Neural cell (in vitro differentiated cells): Measurements from ENCODE around the gene NRP1. TPM values are rescaled to one million over a fixed set of nuclear protein-coding genes. Genes with fewer than 3 reads are reported as not detected.
A peak's percentile ranks its signal among the peaks of the same experiment; 100 is the strongest.

Source experiments
- H2AFZ ChIP-seq: fragments of 200-600, 300-800 bp; sonication (generic), shearing (Covaris generic); 2 replicates; pipeline ENCODE4 v1.6.0; 2014; ENCODE audit warnings: low read depth, mild to moderate bottlenecking, antibody characterized with exemption, low read length, moderate library complexity
- H3F3A ChIP-seq: fragments of 200-600 bp; shearing (Covaris generic); 2 replicates; pipeline ENCODE4 v1.6.1; 2016; ENCODE audit warnings: mild to moderate bottlenecking, moderate library complexity, mixed read lengths, antibody characterized with exemption, low read length; ENCODE audit not compliant: insufficient read depth, poor library complexity, severe bottlenecking
- H3K27ac ChIP-seq: fragments of 200-600, 300-800 bp; sonication (generic), shearing (Covaris generic); 2 replicates; pipeline ENCODE4 v1.5.1; 2014; ENCODE audit warnings: mild to moderate bottlenecking, low read length, moderate library complexity
- H3K27me3 ChIP-seq: fragments of 300-800, 200-600 bp; sonication (generic), shearing (Covaris generic); 2 replicates; pipeline ENCODE4 v1.6.0; 2014; ENCODE audit warnings: mild to moderate bottlenecking, low read depth, low read length, moderate library complexity; ENCODE audit not compliant: insufficient read depth
- H3K36me3 ChIP-seq: fragments of 300-800, 200-600 bp; sonication (generic), shearing (Covaris generic); 2 replicates; pipeline ENCODE4 v1.5.1; 2014; ENCODE audit warnings: mild to moderate bottlenecking, antibody characterized with exemption, low read length, moderate library complexity; ENCODE audit not compliant: insufficient read depth
- H3K4me2 ChIP-seq: fragments of 300-800, 200-600 bp; sonication (generic), shearing (Covaris generic); 2 replicates; pipeline ENCODE4 v1.6.0; 2014; ENCODE audit warnings: mild to moderate bottlenecking, low read length
- H3K4me3 ChIP-seq: fragments of 300-800, 200-600 bp; sonication (generic), shearing (Covaris generic); 2 replicates; pipeline ENCODE4 v1.5.1; 2014; ENCODE audit warnings: mild to moderate bottlenecking, low read length, moderate library complexity
- H3K79me2 ChIP-seq: fragments of 200-600 bp; shearing (Covaris generic); replicated peaks from 2 replicates; pipeline ENCODE4 v1.6.0; 2014; ENCODE audit warnings: mild to moderate bottlenecking, low read length, moderate library complexity; ENCODE audit not compliant: insufficient read depth
- H3K9ac ChIP-seq: fragments of 300-800, 200-600 bp; sonication (generic), shearing (Covaris generic); 2 replicates; pipeline ENCODE4 v1.6.1; 2016; ENCODE audit warnings: mild to moderate bottlenecking, low read length, mixed read lengths
- H3K9me2 ChIP-seq: fragments of 200-600 bp; shearing (Covaris generic); 2 replicates; pipeline ENCODE4 v1.6.1; 2016; ENCODE audit warnings: mild to moderate bottlenecking, low read length, mixed read lengths; ENCODE audit not compliant: insufficient read depth
- H3K9me3 ChIP-seq: fragments of 200-600, 300-800 bp; sonication (generic), shearing (Covaris generic); 2 replicates; pipeline ENCODE4 v1.6.1; 2016; ENCODE audit warnings: mild to moderate bottlenecking, mixed run types, low read length, moderate library complexity, mixed read lengths
- H4K20me1 ChIP-seq: fragments of 200-600 bp; shearing (Covaris generic); 2 replicates; pipeline ENCODE4 v1.6.1; 2016; ENCODE audit warnings: mild to moderate bottlenecking, mixed run types; ENCODE audit not compliant: insufficient read depth
- CTCF ChIP-seq: fragments of 450-650 bp; IDR thresholded peaks from 2 replicates; pipeline ENCODE4 v1.5.1; 2014; ENCODE audit warnings: antibody characterized with exemption, mild to moderate bottlenecking, moderate library complexity; ENCODE audit not compliant: poor library complexity, severe bottlenecking
- EP300 ChIP-seq: fragments of 450-650 bp; conservative IDR thresholded peaks from 2 replicates; pipeline ENCODE4 v1.6.1; 2014; ENCODE audit warnings: antibody characterized with exemption, mild to moderate bottlenecking, moderate library complexity; ENCODE audit not compliant: poor library complexity, severe bottlenecking
- EZH2 ChIP-seq: fragments of 200-600, 300-800 bp; shearing (Covaris generic), sonication (generic); IDR thresholded peaks from 2 replicates; pipeline ENCODE4 v1.6.1; 2014; ENCODE audit warnings: antibody characterized with exemption, low read length, borderline replicate concordance, mild to moderate bottlenecking; ENCODE audit not compliant: insufficient read depth, poor library complexity, severe bottlenecking
- MXI1 ChIP-seq: fragments of 450-650 bp; conservative IDR thresholded peaks from 2 replicates; pipeline ENCODE4 v1.6.1; 2014; ENCODE audit warnings: antibody characterized with exemption, mild to moderate bottlenecking; ENCODE audit not compliant: poor library complexity, severe bottlenecking
- POLR2AphosphoS5 ChIP-seq: IDR thresholded peaks from 2 replicates; pipeline ENCODE4 v1.6.1; 2012
- RAD21 ChIP-seq: fragments of 450-650 bp; conservative IDR thresholded peaks from 2 replicates; pipeline ENCODE4 v1.6.1; 2014; ENCODE audit warnings: antibody characterized with exemption, mild to moderate bottlenecking, moderate library complexity
- REST ChIP-seq: IDR thresholded peaks from 2 replicates; pipeline ENCODE4 v1.6.1; 2012; ENCODE audit warnings: borderline replicate concordance
- SMC3 ChIP-seq: fragments of 450-650 bp; conservative IDR thresholded peaks from 2 replicates; pipeline ENCODE4 v1.6.1; 2014; ENCODE audit warnings: antibody characterized with exemption, mild to moderate bottlenecking, moderate library complexity; ENCODE audit not compliant: poor library complexity
- TAF1 ChIP-seq: IDR thresholded peaks from 2 replicates; pipeline ENCODE4 v1.6.1; 2012; ENCODE audit warnings: low read depth
- polyA plus RNA-seq: library from polyadenylated mRNA; depleted of rRNA; stranded (reverse); fragments of >200 nt; gene quantifications from 2 replicates; pipeline ENCODE4 v1.2.3, GENCODE V29; 2014

NRP1 gene
- polyA plus RNA-seq, 1 donor from 2014 or later: 23.2 TPM

- H3K9me2 ChIP-seq: no peaks in the 10 kb centered on the region
- no peaks in the 10 kb centered on the region for H3K36me3 ChIP-seq
- H3K9ac ChIP-seq: no peak overlapping the region
- H3K79me2 ChIP-seq: peaks cover 95% of the 10 kb centered on the region
- H3K27me3 ChIP-seq: no peaks in the 10 kb centered on the region
- no peak overlapping the region for H2AFZ ChIP-seq
- H3K27ac ChIP-seq: no peak overlapping the region
- TF ChIP-seq EZH2: no peak
- no peak for TF ChIP-seq EP300
- TF ChIP-seq TAF1: no peak
- peak; percentile 57 for TF ChIP-seq RAD21
- TF ChIP-seq CTCF: peak; percentile 61
- TF ChIP-seq REST: no peak
- TF ChIP-seq MXI1: no peak
- TF ChIP-seq SMC3: peak; percentile 61
- no peak for TF ChIP-seq POLR2AphosphoS5
- peak overlapping the region; percentile 85 for H3K4me3 ChIP-seq
- H3K4me2 ChIP-seq: no peak overlapping the region
- H3F3A ChIP-seq: no peaks in the 10 kb centered on the region
- no peaks in the 10 kb centered on the region for H4K20me1 ChIP-seq
- no peaks in the 10 kb centered on the region for H3K9me3 ChIP-seq
These were observed 6.7 kb downstream of the NRP1 start for GRCh38 chr10:33327751-33328150.

DNA sequence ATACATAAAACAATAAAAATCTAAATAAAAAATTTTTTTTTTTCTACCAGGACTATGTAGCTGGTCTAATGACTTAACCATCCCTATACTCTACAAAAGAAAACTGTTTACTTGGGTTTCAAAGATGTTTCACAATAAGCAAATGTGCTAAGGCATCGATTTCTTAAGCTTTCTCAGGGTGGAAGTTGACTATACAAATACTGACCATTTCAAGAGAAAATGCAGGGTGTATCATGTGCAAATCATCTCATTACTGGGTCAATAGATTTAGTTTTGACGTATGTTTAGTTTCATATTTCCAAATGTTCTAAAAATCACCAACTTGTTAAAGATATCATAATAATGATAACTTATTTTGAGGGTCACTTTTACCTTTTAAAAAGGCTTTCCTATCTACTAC lies 7.5 kb downstream of the NRP1 start:
- H3K4me2 ChIP-seq: no peak overlapping the region
- H4K20me1 ChIP-seq: no peaks in the 10 kb centered on the region
- H3K36me3 ChIP-seq: no peaks in the 10 kb centered on the region
- no peaks in the 10 kb centered on the region for H3K27me3 ChIP-seq
- no peak overlapping the region for H3K27ac ChIP-seq
- no peaks in the 10 kb centered on the region for H3F3A ChIP-seq
- H3K9me3 ChIP-seq: no peaks in the 10 kb centered on the region
- no peak overlapping the region for H2AFZ ChIP-seq
- H3K4me3 ChIP-seq: no peak overlapping the region
- no peaks in the 10 kb centered on the region for H3K9me2 ChIP-seq
- peaks cover 94% of the 10 kb centered on the region for H3K79me2 ChIP-seq
- H3K9ac ChIP-seq: no peak overlapping the region
- TF ChIP-seq SMC3 (no peak), RAD21 (no peak), POLR2AphosphoS5 (no peak)

DNA sequence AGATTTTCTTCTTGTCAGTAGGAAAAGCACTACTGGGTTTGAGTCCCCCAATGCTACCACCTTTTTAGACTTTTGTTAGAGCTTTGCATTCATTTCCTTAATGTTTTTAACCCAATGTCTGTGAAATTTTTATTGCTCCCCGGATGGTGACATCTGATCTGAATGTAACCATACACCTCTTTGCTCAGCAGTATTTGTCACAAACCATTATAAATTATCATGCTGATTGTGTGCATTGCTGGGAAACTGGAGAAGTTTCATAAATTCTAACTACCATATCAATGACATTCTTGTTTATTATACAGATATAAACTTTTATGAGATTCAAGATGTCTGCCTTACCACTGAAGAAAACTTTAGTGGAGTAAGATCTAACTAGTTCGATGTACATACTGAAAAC lies 8.5 kb downstream of the NRP1 start:
- H3K4me2 ChIP-seq: no peak overlapping the region
- H3K36me3 ChIP-seq: no peaks in the 10 kb centered on the region
- H3K27me3 ChIP-seq: no peaks in the 10 kb centered on the region
- no peak for TF ChIP-seq SMC3
- TF ChIP-seq CTCF: no peak
- no peak for TF ChIP-seq RAD21
- no peak for TF ChIP-seq MXI1
- TF ChIP-seq EZH2: no peak
- TF ChIP-seq EP300: no peak
- TF ChIP-seq POLR2AphosphoS5: no peak
- TF ChIP-seq REST: no peak
- no peak for TF ChIP-seq TAF1
- H3K4me3 ChIP-seq: no peak overlapping the region
- peaks cover 88% of the 10 kb centered on the region for H3K79me2 ChIP-seq
- no peak overlapping the region for H3K27ac ChIP-seq
- H3K9ac ChIP-seq: no peak overlapping the region
- H3K9me2 ChIP-seq: no peaks in the 10 kb centered on the region
- H4K20me1 ChIP-seq: no peaks in the 10 kb centered on the region
- H3F3A ChIP-seq: no peaks in the 10 kb centered on the region
- H2AFZ ChIP-seq: no peak overlapping the region
- H3K9me3 ChIP-seq: no peaks in the 10 kb centered on the region
